Vagina (tissue), 2 donors: Measurements from ENCODE around the gene SCARB1.

Experiments
- POLR2AphosphoS5 ChIP-seq, 2 donors: sonication (generic); formaldehyde crosslinking; IDR thresholded peaks; one replicate each; pipeline ENCODE4 v1.9.0; 2017; ENCODE audit warnings: antibody characterized with exemption in 2 of 2, mild to moderate bottlenecking in 2 of 2, low read depth in 1 of 2; ENCODE audit not compliant: insufficient read depth in 1 of 2
- TF ChIP-seq, protein P1 (sequence below), 3 experiments: fragments of 450-650 bp in 2 of 3; fragments of 200-600 bp in 1 of 3; sonication (generic) in 1 of 3; IDR thresholded peaks; one replicate each; pipeline ENCODE4 v1.5.1; 2017 to 2019; ENCODE audit warnings: antibody characterized with exemption in 3 of 3, mild to moderate bottlenecking in 2 of 3, moderate library complexity in 2 of 3

- TF ChIP-seq, protein P1, sequence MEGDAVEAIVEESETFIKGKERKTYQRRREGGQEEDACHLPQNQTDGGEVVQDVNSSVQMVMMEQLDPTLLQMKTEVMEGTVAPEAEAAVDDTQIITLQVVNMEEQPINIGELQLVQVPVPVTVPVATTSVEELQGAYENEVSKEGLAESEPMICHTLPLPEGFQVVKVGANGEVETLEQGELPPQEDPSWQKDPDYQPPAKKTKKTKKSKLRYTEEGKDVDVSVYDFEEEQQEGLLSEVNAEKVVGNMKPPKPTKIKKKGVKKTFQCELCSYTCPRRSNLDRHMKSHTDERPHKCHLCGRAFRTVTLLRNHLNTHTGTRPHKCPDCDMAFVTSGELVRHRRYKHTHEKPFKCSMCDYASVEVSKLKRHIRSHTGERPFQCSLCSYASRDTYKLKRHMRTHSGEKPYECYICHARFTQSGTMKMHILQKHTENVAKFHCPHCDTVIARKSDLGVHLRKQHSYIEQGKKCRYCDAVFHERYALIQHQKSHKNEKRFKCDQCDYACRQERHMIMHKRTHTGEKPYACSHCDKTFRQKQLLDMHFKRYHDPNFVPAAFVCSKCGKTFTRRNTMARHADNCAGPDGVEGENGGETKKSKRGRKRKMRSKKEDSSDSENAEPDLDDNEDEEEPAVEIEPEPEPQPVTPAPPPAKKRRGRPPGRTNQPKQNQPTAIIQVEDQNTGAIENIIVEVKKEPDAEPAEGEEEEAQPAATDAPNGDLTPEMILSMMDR (IDR thresholded peaks at IDR 0.05) = no peak
- TF ChIP-seq POLR2AphosphoS5 (IDR thresholded peaks at IDR 0.05; ENCODE audit: insufficient read depth in 1 of 2, low read depth in 1 of 2) = no peak
Observed at GRCh38 chr12:124796303-124796960, 67.2 kb downstream of the SCARB1 start.
